Left forelimb (tissue), 1 donor: ENCODE results near the gene MAP3K4.

Experiments
- DNase-seq: peaks from one replicate; pipeline ENCODE4 v3.0.0-alpha.2; 2018; ENCODE audit warnings: low spot score

Gene MAP3K4

GRCh38 chr6:161151059-161151645 lies 159.6 kb downstream of the MAP3K4 start:
- DNase-seq = no peak

GRCh38 chr6:161151660-161152526 lies 160.3 kb downstream of the MAP3K4 start:
- DNase-seq = no peak

- DNase-seq = no peak
These were observed 160.9 kb downstream of the MAP3K4 start for GRCh38 chr6:161152527-161152862.

GRCh38 chr6:161152907-161153662 lies 161.5 kb downstream of the MAP3K4 start:
- no peak for DNase-seq

- no peak for DNase-seq
These were observed 162.2 kb downstream of the MAP3K4 start for GRCh38 chr6:161153725-161154124.

GRCh38 chr6:161154796-161155335 lies 163.3 kb downstream of the MAP3K4 start:
- DNase-seq = no peak

GRCh38 chr6:161161121-161161520 lies 169.6 kb downstream of the MAP3K4 start:
- no peak for DNase-seq

- DNase-seq = no peak
These were observed 170.5 kb downstream of the MAP3K4 start for GRCh38 chr6:161161889-161162624.

- no peak for DNase-seq
These were observed 171.2 kb downstream of the MAP3K4 start for GRCh38 chr6:161162722-161163121.

- no peak for DNase-seq
These were observed 172.1 kb downstream of the MAP3K4 start for GRCh38 chr6:161163466-161164181.

- DNase-seq = no peak
These were observed 172.6 kb downstream of the MAP3K4 start for GRCh38 chr6:161164182-161164625.

- no peak for DNase-seq
These were observed 174.6 kb downstream of the MAP3K4 start for GRCh38 chr6:161166176-161166575.

- no peak for DNase-seq
These were observed 175.1 kb downstream of the MAP3K4 start for GRCh38 chr6:161166677-161167076.
